HepG2 (cell line): ENCODE data around the gene CISD2. TPM values are rescaled to one million over a fixed set of nuclear protein-coding genes. Genes with fewer than 3 reads are reported as not detected.

Experiments
- ATF6 ChIP-seq: sonication (generic); formaldehyde crosslinking; conservative IDR thresholded peaks from 2 replicates; pipeline ENCODE4 v1.4.0; 2020; ENCODE audit warnings: missing genetic modification reagents
- ATM ChIP-seq: fragments of 450-650 bp; IDR thresholded peaks from 2 replicates; pipeline ENCODE4 v1.7.1; 2017; ENCODE audit warnings: mild to moderate bottlenecking, borderline replicate concordance
- CREB1 ChIP-seq, 2 experiments: fragments of 450-650 bp in 1 of 2; IDR thresholded peaks; 2 replicates each; pipeline ENCODE4 v1.6.1; 2016 to 2017; ENCODE audit warnings: control low read depth in 1 of 2, mild to moderate bottlenecking in 1 of 2, missing compliant biosample characterization in 1 of 2, missing genetic modification characterization in 1 of 2
- KIAA2018 ChIP-seq: sonication (generic); formaldehyde crosslinking; IDR thresholded peaks from 2 replicates; pipeline ENCODE4 v1.5.0; 2020; ENCODE audit warnings: mild to moderate bottlenecking, missing genetic modification reagents, borderline replicate concordance
- ZNF431 ChIP-seq: sonication (generic); formaldehyde crosslinking; IDR thresholded peaks from 2 replicates; pipeline ENCODE4 v1.9.0; 2022; ENCODE audit warnings: missing genetic modification reagents, low read depth, mild to moderate bottlenecking, borderline replicate concordance
- ZNF547 ChIP-seq: sonication (generic); formaldehyde crosslinking; IDR thresholded peaks from 2 replicates; pipeline ENCODE4 v1.5.1; 2020; ENCODE audit warnings: mild to moderate bottlenecking, missing genetic modification reagents
- ZNF563 ChIP-seq: sonication (generic); formaldehyde crosslinking; IDR thresholded peaks from 2 replicates; pipeline ENCODE4 v1.8.0; 2022; ENCODE audit warnings: mild to moderate bottlenecking, moderate library complexity, missing genetic modification reagents
- ZNF580 ChIP-seq: IDR thresholded peaks from 2 replicates; pipeline ENCODE4 v1.6.1; 2016; ENCODE audit warnings: low read depth, borderline replicate concordance
- ZNF660 ChIP-seq: sonication (generic); formaldehyde crosslinking; IDR thresholded peaks from 2 replicates; pipeline ENCODE4 v1.5.1; 2020; ENCODE audit warnings: mild to moderate bottlenecking, low read depth, missing genetic modification reagents, borderline replicate concordance
- ZNF790 ChIP-seq: sonication (generic); formaldehyde crosslinking; IDR thresholded peaks from 2 replicates; pipeline ENCODE4 v1.8.0; 2022; ENCODE audit warnings: missing genetic modification reagents, mild to moderate bottlenecking, borderline replicate concordance
- ZSCAN21 ChIP-seq: sonication (generic); formaldehyde crosslinking; IDR thresholded peaks from 2 replicates; pipeline ENCODE4 v1.8.0; 2022; ENCODE audit warnings: mild to moderate bottlenecking, missing genetic modification reagents, moderate library complexity, borderline replicate concordance
- ZSCAN30 ChIP-seq: sonication (generic); formaldehyde crosslinking; IDR thresholded peaks from 2 replicates; pipeline ENCODE4 v1.5.0; 2020; ENCODE audit warnings: mild to moderate bottlenecking, missing genetic modification reagents
- polyA plus RNA-seq, 8 experiments: library from polyadenylated mRNA; depleted of rRNA in 3 of 8; stranded (reverse) in 7 of 8; unstranded in 1 of 8; fragments of >200 nt; fragmentation: Illumina TruSeq in 4 of 8; extraction: Trizol in 4 of 8; gene quantifications; 2 replicates each; pipeline versions ENCODE4 v1.2.1 to v1.2.3, GENCODE V29; 2011 to 2016; ENCODE audit warnings: low read depth in 4 of 8, missing spikeins in 1 of 8, mixed read lengths in 1 of 8; ENCODE audit not compliant: insufficient read depth in 1 of 8
- total RNA-seq, 5 experiments: library from RNA; depleted of rRNA; stranded (reverse); fragments of >200 nt; fragmentation: Illumina TruSeq; extraction: Trizol; gene quantifications; 2 replicates each; pipeline ENCODE4 v1.2.3, GENCODE V29; 2016; ENCODE audit warnings: low read depth in 1 of 5
- TF ChIP-seq, protein P1 (sequence below), 2 experiments: fragments of 450-650 bp in 1 of 2; sonication (generic) in 1 of 2; formaldehyde crosslinking; IDR thresholded peaks; 2 replicates each; pipeline versions ENCODE4 v1.5.0 to v1.8.0; 2020 to 2022; ENCODE audit warnings: mild to moderate bottlenecking in 1 of 2, missing genetic modification reagents in 1 of 2

The CISD2 gene
- total and polyA plus RNA-seq, 2 of the 13 experiments (the other 11 are each of a cell fraction or from before 2014, with no cell fraction given): 24.5 to 37.7 TPM

- TF ChIP-seq ZSCAN21 (CRISPR knock-in tag): 0 out of 2 replicates have a peak, but pooled peaks have one; percentile 66
- no peak for TF ChIP-seq ZSCAN30 (CRISPR knock-in tag)
- TF ChIP-seq ZNF790 (CRISPR knock-in tag): peak; percentile 59; the same call in 1 of the 2 replicates
- peak; percentile 58 for TF ChIP-seq ZNF547 (CRISPR knock-in tag)
- TF ChIP-seq CREB1 (IDR thresholded peaks at IDR 0.05): peak; percentile 71
- TF ChIP-seq CREB1 (CRISPR knock-in tag; IDR thresholded peaks at IDR 0.05): peak; percentile 64; the same call in 1 of the 2 replicates
- TF ChIP-seq ATM: no peak
- TF ChIP-seq ZNF660 (CRISPR knock-in tag): peak; percentile 69; the same call in 1 of the 2 replicates
- TF ChIP-seq ZNF580: peak; percentile 94
- peak; percentile 95; the same call in 1 of the 2 replicates for TF ChIP-seq ZNF431 (CRISPR knock-in tag)
- TF ChIP-seq, protein P1, sequence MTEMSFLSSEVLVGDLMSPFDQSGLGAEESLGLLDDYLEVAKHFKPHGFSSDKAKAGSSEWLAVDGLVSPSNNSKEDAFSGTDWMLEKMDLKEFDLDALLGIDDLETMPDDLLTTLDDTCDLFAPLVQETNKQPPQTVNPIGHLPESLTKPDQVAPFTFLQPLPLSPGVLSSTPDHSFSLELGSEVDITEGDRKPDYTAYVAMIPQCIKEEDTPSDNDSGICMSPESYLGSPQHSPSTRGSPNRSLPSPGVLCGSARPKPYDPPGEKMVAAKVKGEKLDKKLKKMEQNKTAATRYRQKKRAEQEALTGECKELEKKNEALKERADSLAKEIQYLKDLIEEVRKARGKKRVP (CRISPR knock-in tag; IDR thresholded peaks at IDR 0.05): peak in 1 of 2 experiments; percentile 74; a peak in 2 of 4 replicates
- TF ChIP-seq ZNF563 (CRISPR knock-in tag): peak; percentile 94
- TF ChIP-seq ATF6: 0 out of 2 replicates have a peak, but pooled peaks have one; percentile 56
- TF ChIP-seq KIAA2018 (CRISPR knock-in tag): no peak
Observed at GRCh38 chr4:102868781-102869568, at the start of gene CISD2 (continued).
